Measurements from ENCODE around the gene MINAR1.
"Not testable (repeated sequence)": the region's sequence is repeated elsewhere in the genome, so short reads cannot be mapped to it uniquely, and the experiment has no call there.

The MINAR1 gene

GRCh38 chr15:79431636-79432344 lies at the start of gene MINAR1:
Gene MINAR1 (plus strand): TSS chr15:79432336. CDS start chr15:79456148, 23,812 bp downstream.
- DNase-seq: peak; percentile 37

GRCh38 chr15:79394231-79394630 lies 37.9 kb upstream of the MINAR1 start:
- DNase-seq: no peak

- DNase-seq: no peak
These were observed 35.3 kb upstream of the MINAR1 start for GRCh38 chr15:79396850-79397249.

- DNase-seq: no peak
These were observed 34.7 kb upstream of the MINAR1 start for GRCh38 chr15:79397269-79397910.

- DNase-seq: no peak
These were observed 32.5 kb upstream of the MINAR1 start for GRCh38 chr15:79399606-79400005.

- DNase-seq: peak; percentile 21
These were observed 31.5 kb upstream of the MINAR1 start for GRCh38 chr15:79400650-79401049.

GRCh38 chr15:79401301-79401700 lies 30.8 kb upstream of the MINAR1 start:
- no peak for DNase-seq

- no peak for DNase-seq
These were observed 30.0 kb upstream of the MINAR1 start for GRCh38 chr15:79402136-79402535.

- peak; percentile 21 for DNase-seq
These were observed 28.6 kb upstream of the MINAR1 start for GRCh38 chr15:79403501-79403900.

- peak; percentile 59 for DNase-seq
These were observed 25.9 kb upstream of the MINAR1 start for GRCh38 chr15:79406210-79406609.

- no peak for DNase-seq
These were observed 24.1 kb upstream of the MINAR1 start for GRCh38 chr15:79408041-79408440.

GRCh38 chr15:79410237-79410636 lies 21.9 kb upstream of the MINAR1 start:
- no peak for DNase-seq

GRCh38 chr15:79412010-79412409 lies 20.1 kb upstream of the MINAR1 start:
- no peak for DNase-seq

- no peak for DNase-seq
These were observed 19.7 kb upstream of the MINAR1 start for GRCh38 chr15:79412429-79412828.

- DNase-seq: no peak
These were observed 15.3 kb upstream of the MINAR1 start for GRCh38 chr15:79416876-79417275.

- DNase-seq: peak; percentile 85
These were observed 13.3 kb upstream of the MINAR1 start for GRCh38 chr15:79418693-79419279.

GRCh38 chr15:79425591-79426295 lies 6.4 kb upstream of the MINAR1 start:
- no peak for DNase-seq

- DNase-seq: not testable (repeated sequence)
These were observed 5.2 kb upstream of the MINAR1 start for GRCh38 chr15:79426899-79427298.

GRCh38 chr15:79427781-79428598 lies 4.1 kb upstream of the MINAR1 start:
- no peak for DNase-seq

- DNase-seq: no peak
These were observed 1.1 kb upstream of the MINAR1 start for GRCh38 chr15:79430901-79431635.

- DNase-seq: peak; percentile 37
These were observed 474 bp downstream of the MINAR1 start for GRCh38 chr15:79432345-79433275.

Measured in NCI-H69 (cell line).